K562 (cell line): Measurements from ENCODE around the gene TESK2. TPM values are rescaled to one million over a fixed set of nuclear protein-coding genes. Genes with fewer than 3 reads are reported as not detected.
"Not testable (repeated sequence)": the region's sequence is repeated elsewhere in the genome, so short reads cannot be mapped to it uniquely, and the experiment has no call there.

Source experiments
- ATAC-seq: fragments of 200-7000 bp; cut with Tn5 transposase; 3 replicates; pipeline ENCODE4 v1.9.1; 2020; ENCODE audit warnings: moderate library complexity
- BruUV-seq: library from RNA; stranded (reverse); fragments of 400-500 nt; replicated peaks from 2 replicates; lab custom pipeline; 2021; lab: Mats Ljungman, UMichigan
- CTCF ChIA-PET: fragments of 300-600 bp; formaldehyde crosslinking; extraction: SDS; loops from one replicate; lab custom pipeline; 2021; ENCODE audit warnings: low intra/inter-chr PET ratio; lab: Yijun Ruan, JAX
- POLR2A ChIA-PET: fragments of 300-600, 350-650 bp; sonication (Branson Sonifier 250); formaldehyde crosslinking; extraction: SDS; loops from one replicate; lab custom pipeline; 2021; ENCODE audit warnings: antibody characterized with exemption, inconsistent platforms; lab: Yijun Ruan, JAX
- DNase-seq, 4 experiments: peaks; one replicate each; pipeline versions ENCODE4 v3.0.0 to v3.0.0-alpha.2; 2011 to 2018; ENCODE audit warnings: low spot score in 3 of 4, mixed read lengths in 3 of 4; ENCODE audit errors: extremely low read depth in 1 of 4
- FAIRE-seq: peaks from 2 replicates; lab custom pipeline; 2011; peaks lifted over from hg19 to GRCh38; lab: Jason Lieb, UNC
- H2AFZ ChIP-seq: 2 replicates; pipeline ENCODE4 v1.6.0; 2011; ENCODE audit warnings: low read depth, low read length, control low read depth, inconsistent platforms
- H3K27ac ChIP-seq: fragments of 200-600 bp; 3 replicates; pipeline ENCODE4 v1.8.0; 2011; ENCODE audit warnings: low read depth, mild to moderate bottlenecking, control low read depth, inconsistent platforms, low read length, moderate library complexity, mixed read lengths; ENCODE audit errors: extremely low read depth
- H3K27me3 ChIP-seq, 2 experiments: fragments of 300-600 bp in 1 of 2; 2 replicates in 1 of 2; 3 replicates in 1 of 2; pipeline versions ENCODE4 v1.6.0 to v1.8.0; 2011; ENCODE audit warnings: inconsistent platforms in 2 of 2, low read length in 2 of 2, mild to moderate bottlenecking in 1 of 2, mixed read lengths in 1 of 2, moderate library complexity in 1 of 2; ENCODE audit not compliant: control insufficient read depth in 2 of 2, insufficient read depth in 2 of 2
- H3K36me3 ChIP-seq: fragments of 300-600 bp; 3 replicates; pipeline ENCODE4 v1.8.0; 2011; ENCODE audit warnings: mild to moderate bottlenecking, low read length, inconsistent platforms; ENCODE audit not compliant: control insufficient read depth, insufficient read depth
- H3K4me1 ChIP-seq, 2 experiments: fragments of 200-600 bp in 1 of 2; replicated peaks in 1 of 2; 2 replicates in 1 of 2; 3 replicates in 1 of 2; pipeline versions ENCODE4 v1.5.1 to v1.8.0; 2011; ENCODE audit warnings: inconsistent platforms in 2 of 2, low read length in 2 of 2, mild to moderate bottlenecking in 1 of 2, mixed read lengths in 1 of 2, moderate library complexity in 1 of 2; ENCODE audit not compliant: control insufficient read depth in 2 of 2, insufficient read depth in 2 of 2
- H3K4me2 ChIP-seq: 2 replicates; pipeline ENCODE4 v1.6.1; 2011; ENCODE audit warnings: low read length, control low read depth, inconsistent platforms, mixed read lengths; ENCODE audit not compliant: insufficient read depth
- H3K4me3 ChIP-seq: fragments of 200-600 bp; sonication (generic), shearing (Covaris generic); 2 replicates; pipeline ENCODE4 v1.5.1; 2016; ENCODE audit warnings: control low read depth, inconsistent platforms
- H3K79me2 ChIP-seq: fragments of 200-600 bp; 3 replicates; pipeline ENCODE4 v1.8.0; 2011; ENCODE audit warnings: low read length, inconsistent platforms; ENCODE audit not compliant: control insufficient read depth, insufficient read depth
- H3K9ac ChIP-seq, 2 experiments: 2 replicates each; pipeline versions ENCODE4 v1.6.0 to v1.6.1; 2011; ENCODE audit warnings: low read depth in 2 of 2, low read length in 2 of 2, control low read depth in 1 of 2, inconsistent platforms in 1 of 2, mild to moderate bottlenecking in 1 of 2, mixed read lengths in 1 of 2; ENCODE audit not compliant: insufficient read depth in 1 of 2
- H3K9me1 ChIP-seq: one replicate; pipeline ENCODE4 v1.6.0; 2011; ENCODE audit warnings: inconsistent platforms, mild to moderate bottlenecking, low read length, moderate library complexity; ENCODE audit not compliant: control insufficient read depth, insufficient read depth
- H3K9me3 ChIP-seq: replicated peaks from 2 replicates; pipeline ENCODE4 v1.5.1; 2011; ENCODE audit warnings: low read depth, low read length, inconsistent platforms; ENCODE audit not compliant: control insufficient read depth, insufficient read depth
- H4K20me1 ChIP-seq: replicated peaks from 2 replicates; pipeline ENCODE4 v1.6.1; 2011; ENCODE audit warnings: low read length, inconsistent platforms, mixed read lengths; ENCODE audit not compliant: control insufficient read depth, insufficient read depth
- CEBPB ChIP-seq: fragments of 450-650 bp; IDR thresholded peaks from 2 replicates; pipeline ENCODE4 v1.6.1; 2016; ENCODE audit warnings: missing genetic modification characterization, missing compliant biosample characterization
- DEAF1 ChIP-seq: fragments of 450-650 bp; formaldehyde crosslinking; IDR thresholded peaks from 2 replicates; pipeline ENCODE4 v1.4.0; 2020; ENCODE audit warnings: mild to moderate bottlenecking, moderate library complexity
- FOXM1 ChIP-seq, 2 experiments: fragments of 450-650 bp in 1 of 2; sonication (generic) in 1 of 2; formaldehyde crosslinking in 1 of 2; IDR thresholded peaks; 2 replicates each; pipeline versions ENCODE4 v1.6.1 to v1.9.0; 2017 to 2022; ENCODE audit warnings: low read depth in 2 of 2, mild to moderate bottlenecking in 2 of 2, missing genetic modification reagents in 1 of 2, moderate library complexity in 1 of 2
- VEZF1 ChIP-seq: fragments of 200-800 bp; sonication (Bioruptor generic); IDR thresholded peaks from 2 replicates; pipeline ENCODE4 v1.6.1; 2017; ENCODE audit warnings: missing genetic modification characterization, missing compliant biosample characterization
- WGBS: fragments of 100-300 bp; shearing (Covaris generic); methylation state at CpG from one replicate; pipeline ENCODE4 v1.1.6; 2016; ENCODE audit warnings: low coverage, mixed read lengths; ENCODE audit not compliant: insufficient coverage; ENCODE audit errors: missing lambda C conversion rate; 5-methylcytosine and 5-hydroxymethylcytosine counted together
- in situ Hi-C: fragments of 300-500 bp; cut with MboI; formaldehyde crosslinking; loops from 4 replicates; pipeline ENCODE4 v1.15.0; 2018; ENCODE audit warnings: inconsistent platforms, mixed read lengths
- intact Hi-C: fragments of 100-400 bp; cut with micrococcal nuclease; formaldehyde crosslinking; loops from 2 replicates; pipeline ENCODE4 v1.14.2; 2022
- polyA plus RNA-seq, 8 experiments: library from polyadenylated mRNA; depleted of rRNA in 4 of 8; stranded (reverse) in 5 of 8; unstranded in 3 of 8; fragments of >200 nt; fragmentation: Nextera tagmentation in 2 of 8; fragmentation: Illumina TruSeq in 1 of 8; extraction: Ambion mirVana in 2 of 8; extraction: Trizol in 1 of 8; gene quantifications; 2 replicates each; pipeline versions ENCODE4 v1.2.1 to v1.2.3, GENCODE V29; 2011 to 2014; ENCODE audit warnings: inconsistent platforms in 1 of 8, missing spikeins in 1 of 8
- total RNA-seq, 7 experiments: library from RNA; depleted of rRNA in 6 of 7; stranded (reverse); fragments of >200 nt in 6 of 7; fragmentation: Illumina TruSeq in 2 of 7; extraction: Trizol in 2 of 7; gene quantifications; 2 replicates each; pipeline versions ENCODE4 v1.2.1 to v1.2.3, GENCODE V29; 2011 to 2021; ENCODE audit warnings: low replicate concordance in 1 of 7

Gene TESK2
- total and polyA plus RNA-seq, 9 of the 15 experiments (the other 6 are each of a cell fraction or from before 2014, with no cell fraction given): 1.6 to 5.3 (median 3.7) TPM

GRCh38 chr1:45521413-45522323 is 30.7 kb upstream of the TESK2 start, which contains the start of gene PRDX1 (continued):
- peak; percentile 100 for TF ChIP-seq VEZF1 (CRISPR knock-in tag)
- peak; percentile 39; the same call in 1 of the 2 replicates for TF ChIP-seq FOXM1 (IDR thresholded peaks at IDR 0.05; ENCODE audit: low read depth)
- peak; percentile 94 for TF ChIP-seq FOXM1 (CRISPR knock-in tag; IDR thresholded peaks at IDR 0.05; ENCODE audit: low read depth)
- no peak for TF ChIP-seq DEAF1 (CRISPR knock-in tag)

GRCh38 chr1:45519774-45520173 is 28.8 kb upstream of the TESK2 start:
- FAIRE-seq, intact Hi-C loops, DNase-seq, H3K27me3 ChIP-seq, ATAC-seq, H2AFZ ChIP-seq, H3K9me3 ChIP-seq, in situ Hi-C loops, BruUV-seq, H3K9me1 ChIP-seq, H3K27ac ChIP-seq: not testable (repeated sequence)
- Histone ChIP-seq H3K9ac (peak overlapping the region; percentile 71 to 97), H3K4me3 (peak overlapping the region; percentile 96; the same call in 1 of the 2 replicates), H3K36me3 (peaks cover 47% of the 10 kb centered on the region), H3K4me2 (peak overlapping the region; percentile 80), H4K20me1 (peaks cover 21% of the 10 kb centered on the region), H3K79me2 (peaks cover 63% of the 10 kb centered on the region), H3K4me1 (peaks cover 25 to 29% of the 10 kb centered on the region in 2 experiments)
- CTCF ChIA-PET: interaction anchor here (0.9 kb wide), 1 partner anchor 50 kb away, joined by 3 read pairs; no protein-coding TSS in a partner anchor
- WGBS: 34% methylated on average over 15 of the region's 16 CpGs
- peak; percentile 14; the same call in 1 of the 2 replicates for TF ChIP-seq CEBPB
- POLR2A ChIA-PET: interaction anchor here (0.9 to 6.4 kb wide), 18 partner anchors 8 to 187 kb away, joined by 3 to 142 read pairs (median 24); partner anchors contain the start of genes AKR1A1, CCDC163, MMACHC and NASP
